BE2C (cell line): ENCODE measurements around the gene COPB1.
A peak's percentile ranks its signal among the peaks of the same experiment; 100 is the strongest.

Experiments
- DNase-seq: peaks from one replicate; pipeline ENCODE4 v3.0.0-alpha.2; 2020
- H3K27me3 ChIP-seq: fragments of 250-450 bp; sonication (Bioruptor Pico); 2 replicates; pipeline ENCODE4 v1.5.1; 2020; ENCODE audit warnings: mild to moderate bottlenecking
- H3K36me3 ChIP-seq: fragments of 250-450 bp; sonication (Bioruptor Pico); 2 replicates; pipeline ENCODE4 v1.5.1; 2020; ENCODE audit warnings: mild to moderate bottlenecking
- H3K4me1 ChIP-seq: fragments of 250-450 bp; sonication (Bioruptor Pico); 2 replicates; pipeline ENCODE4 v1.5.1; 2020
- H3K4me3 ChIP-seq: 2 replicates; pipeline ENCODE4 v1.5.1; 2011; ENCODE audit warnings: low read depth, low read length
- H3K9me3 ChIP-seq: fragments of 250-450 bp; sonication (Bioruptor Pico); 2 replicates; pipeline ENCODE4 v1.5.1; 2020
- TF ChIP-seq, protein P1 (sequence below): IDR thresholded peaks from 2 replicates; pipeline ENCODE4 v1.5.1; 2012; ENCODE audit warnings: mild to moderate bottlenecking, low read depth, low read length

The COPB1 gene

DNA sequence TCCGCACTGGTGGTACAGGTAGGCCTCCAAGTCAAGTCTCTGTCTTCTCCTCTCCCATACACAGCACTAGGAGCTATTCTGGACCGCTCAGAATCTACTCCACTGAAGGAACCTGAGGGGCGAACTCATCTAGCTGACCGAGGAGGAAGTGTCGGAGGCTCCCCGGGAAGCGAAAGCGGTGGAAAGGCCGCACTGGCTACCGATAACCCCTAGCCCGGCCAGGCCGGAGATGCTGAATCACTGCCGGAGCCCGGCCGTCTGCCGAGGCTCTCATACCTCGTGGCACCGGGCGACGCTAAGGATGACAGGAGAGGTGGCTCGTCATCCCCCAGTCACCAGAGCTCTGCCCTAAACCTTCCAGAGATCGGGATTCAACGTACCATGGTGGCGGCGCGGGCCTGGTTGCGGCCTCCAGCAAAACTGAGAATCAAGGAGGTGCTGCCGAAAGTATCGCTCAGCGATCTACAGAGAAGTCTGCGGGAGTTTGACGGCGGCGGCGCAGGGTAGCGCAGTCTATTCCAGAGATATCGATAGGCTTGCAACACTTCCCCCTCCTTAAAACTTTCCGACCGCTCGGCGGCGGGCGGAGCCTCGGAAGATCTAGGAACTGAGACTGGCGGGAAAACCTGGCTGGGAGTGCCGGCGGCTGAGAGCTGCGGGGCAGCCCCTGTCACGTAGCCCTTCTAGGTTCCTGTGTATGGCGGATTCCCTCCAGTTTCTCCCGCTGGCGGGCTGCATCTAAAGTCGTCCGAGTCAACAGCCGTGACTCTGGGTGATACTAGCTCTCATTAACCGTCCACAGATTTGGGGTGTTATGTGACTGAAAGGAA is 20.5 kb upstream of the COPB1 start, which contains the start of gene PSMA1:
PSMA1 (minus strand) TSS at position 470 of the 830 bp plus-strand sequence; CDS start at position 383, 87 bp downstream.
- no peaks in the 10 kb centered on the region for H3K4me1 ChIP-seq
- peaks cover 8% of the 10 kb centered on the region; the same call in 1 of the 2 replicates for H3K36me3 ChIP-seq
- peak; percentile 87 for DNase-seq
- H3K27me3 ChIP-seq: no peaks in the 10 kb centered on the region
- peak within 1 kb of the TSS; percentile 75 for H3K4me3 ChIP-seq
- no peaks in the 10 kb centered on the region for H3K9me3 ChIP-seq
- TF ChIP-seq, protein P1, sequence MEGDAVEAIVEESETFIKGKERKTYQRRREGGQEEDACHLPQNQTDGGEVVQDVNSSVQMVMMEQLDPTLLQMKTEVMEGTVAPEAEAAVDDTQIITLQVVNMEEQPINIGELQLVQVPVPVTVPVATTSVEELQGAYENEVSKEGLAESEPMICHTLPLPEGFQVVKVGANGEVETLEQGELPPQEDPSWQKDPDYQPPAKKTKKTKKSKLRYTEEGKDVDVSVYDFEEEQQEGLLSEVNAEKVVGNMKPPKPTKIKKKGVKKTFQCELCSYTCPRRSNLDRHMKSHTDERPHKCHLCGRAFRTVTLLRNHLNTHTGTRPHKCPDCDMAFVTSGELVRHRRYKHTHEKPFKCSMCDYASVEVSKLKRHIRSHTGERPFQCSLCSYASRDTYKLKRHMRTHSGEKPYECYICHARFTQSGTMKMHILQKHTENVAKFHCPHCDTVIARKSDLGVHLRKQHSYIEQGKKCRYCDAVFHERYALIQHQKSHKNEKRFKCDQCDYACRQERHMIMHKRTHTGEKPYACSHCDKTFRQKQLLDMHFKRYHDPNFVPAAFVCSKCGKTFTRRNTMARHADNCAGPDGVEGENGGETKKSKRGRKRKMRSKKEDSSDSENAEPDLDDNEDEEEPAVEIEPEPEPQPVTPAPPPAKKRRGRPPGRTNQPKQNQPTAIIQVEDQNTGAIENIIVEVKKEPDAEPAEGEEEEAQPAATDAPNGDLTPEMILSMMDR: 0 out of 2 replicates have a peak, but pooled peaks have one; percentile 5

DNA sequence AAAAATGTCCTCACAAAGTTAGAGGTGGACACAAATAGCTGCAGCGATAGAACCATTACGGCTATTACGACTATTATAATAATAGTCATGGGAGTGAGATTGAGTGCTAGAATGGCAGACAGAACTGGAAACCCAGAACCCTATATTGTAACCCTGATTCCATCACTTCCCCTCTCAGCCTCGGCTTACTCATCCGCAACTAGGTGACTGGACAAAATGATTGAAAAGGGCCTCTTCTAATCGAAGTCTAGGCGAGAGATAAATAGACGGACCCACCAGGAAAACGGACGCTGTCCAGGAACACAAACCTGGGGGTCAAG is 19.9 kb upstream of the COPB1 start:
- H3K4me3 ChIP-seq: peak overlapping the region; percentile 75
- H3K36me3 ChIP-seq: peaks cover 8% of the 10 kb centered on the region; the same call in 1 of the 2 replicates
- no peaks in the 10 kb centered on the region for H3K9me3 ChIP-seq
- H3K4me1 ChIP-seq: no peaks in the 10 kb centered on the region
- TF ChIP-seq, protein P1: no peak
- H3K27me3 ChIP-seq: no peaks in the 10 kb centered on the region
- DNase-seq: no peak

DNA sequence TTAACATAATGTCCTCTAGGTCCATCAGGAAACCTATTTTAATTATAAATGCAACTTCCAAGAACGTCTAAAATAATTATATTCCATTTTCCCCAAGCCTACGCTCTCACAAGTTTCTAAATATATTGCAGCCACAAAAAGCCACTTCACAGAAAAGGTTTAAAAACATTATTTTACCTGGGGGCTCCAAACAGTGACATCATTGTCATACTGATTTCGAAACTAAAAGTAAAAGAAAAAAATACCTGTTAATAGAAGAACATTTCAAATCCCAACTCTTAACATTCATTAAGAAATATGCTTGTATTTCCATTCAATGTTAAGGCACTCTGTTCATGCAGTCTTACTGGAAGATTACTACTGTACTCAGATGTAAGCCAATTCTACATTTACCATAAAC is 19.2 kb upstream of the COPB1 start:
- DNase-seq: no peak
- peak overlapping the region; percentile 75 for H3K4me3 ChIP-seq
- H3K4me1 ChIP-seq: no peaks in the 10 kb centered on the region
- H3K9me3 ChIP-seq: no peaks in the 10 kb centered on the region
- TF ChIP-seq, protein P1: no peak
- H3K36me3 ChIP-seq: peaks cover 8% of the 10 kb centered on the region; the same call in 1 of the 2 replicates
- H3K27me3 ChIP-seq: no peaks in the 10 kb centered on the region

DNA sequence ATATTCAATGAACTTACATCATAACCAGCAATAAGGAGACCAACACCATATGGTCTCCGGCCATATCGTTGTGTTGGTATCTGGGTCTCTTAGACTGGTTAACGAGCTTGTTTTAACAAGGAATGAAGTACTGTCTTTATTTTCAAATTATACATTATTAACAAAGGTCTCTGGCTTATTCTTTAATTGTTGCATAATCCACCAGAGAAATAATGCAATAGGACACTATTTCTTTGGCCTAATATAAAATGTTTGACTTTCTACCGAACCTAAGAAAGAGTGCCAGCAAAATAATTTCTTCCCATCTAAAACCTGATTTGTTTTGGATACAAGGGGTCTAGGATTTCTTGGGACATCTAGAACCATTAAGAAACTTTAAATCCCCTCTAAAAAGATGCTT is 14.2 kb upstream of the COPB1 start:
- no peaks in the 10 kb centered on the region for H3K27me3 ChIP-seq
- TF ChIP-seq, protein P1: no peak
- no peaks in the 10 kb centered on the region for H3K4me1 ChIP-seq
- DNase-seq: no peak
- H3K36me3 ChIP-seq: peaks cover 25% of the 10 kb centered on the region
- H3K4me3 ChIP-seq: no peak overlapping the region
- no peaks in the 10 kb centered on the region for H3K9me3 ChIP-seq

DNA sequence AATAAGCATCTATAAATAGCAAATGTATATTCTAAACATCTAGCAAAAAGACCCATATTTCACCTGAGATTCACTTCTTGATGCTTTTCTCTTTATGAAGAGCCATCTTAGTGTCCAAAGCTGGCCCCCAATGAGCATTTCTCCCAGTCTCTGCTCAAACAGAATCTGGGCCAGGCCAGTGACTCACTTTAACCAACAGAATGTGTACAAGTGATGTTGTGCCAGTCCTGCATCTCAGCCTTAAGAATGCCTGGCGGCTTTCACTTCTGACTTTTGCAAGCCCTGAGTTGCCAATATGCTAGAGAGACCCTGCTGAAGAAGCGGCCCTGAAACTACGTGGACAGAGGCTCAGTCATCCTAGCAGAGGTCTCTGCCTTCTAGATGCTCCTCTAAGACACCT is 6.9 kb upstream of the COPB1 start:
- no peaks in the 10 kb centered on the region for H3K4me1 ChIP-seq
- DNase-seq: no peak
- H3K4me3 ChIP-seq: no peak overlapping the region
- TF ChIP-seq, protein P1: no peak
- H3K27me3 ChIP-seq: no peaks in the 10 kb centered on the region
- no peaks in the 10 kb centered on the region for H3K9me3 ChIP-seq
- H3K36me3 ChIP-seq: peaks cover 16% of the 10 kb centered on the region

DNA sequence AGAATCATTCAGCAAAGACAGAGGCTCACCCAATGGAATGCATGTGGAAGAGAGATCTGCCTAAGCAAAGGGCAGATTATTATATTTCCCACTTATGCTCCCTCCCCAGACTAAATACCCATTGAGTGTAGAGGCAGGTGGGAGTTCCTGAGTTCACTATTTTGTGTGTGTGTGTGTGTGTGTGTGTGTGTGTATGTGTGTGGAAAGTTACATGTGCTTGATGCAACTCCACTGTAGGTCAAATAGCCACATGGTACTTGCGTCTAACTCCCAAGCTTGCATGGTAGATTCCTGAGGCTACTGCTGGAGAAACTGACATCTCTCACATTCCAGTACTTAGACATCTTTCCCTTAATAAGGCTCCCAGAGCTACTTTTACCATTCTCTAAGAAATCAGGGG is 3.4 kb upstream of the COPB1 start:
- Histone ChIP-seq H3K4me3 (no peak overlapping the region), H3K27me3 (no peaks in the 10 kb centered on the region), H3K4me1 (no peaks in the 10 kb centered on the region), H3K9me3 (no peaks in the 10 kb centered on the region), H3K36me3 (peaks cover 5% of the 10 kb centered on the region)
- no peak for DNase-seq
- TF ChIP-seq, protein P1: no peak
